ENCODE measurements around the gene PTTG1IP. TPM values are rescaled to one million over a fixed set of nuclear protein-coding genes. Genes with fewer than 3 reads are reported as not detected.

Gene PTTG1IP
- total and polyA plus RNA-seq, 2 of the 4 experiments (the other 2 are of a cell fraction) = 167 to 194 TPM

- in situ Hi-C loops (cut with MboI; ENCODE audit: low sequenced_read_pairs) = no loop called here
- intact Hi-C loops (cut with micrococcal nuclease) = no loop called here
- H3K27me3 ChIP-seq (ENCODE audit: control insufficient read depth, insufficient read depth, low read length) = peaks cover 29% of the 10 kb centered on the region
- H3K14ac ChIP-seq (replicated peaks; ENCODE audit: low read depth, low read length) = no peak overlapping the region
- no peak for DNase-seq
- H2AK5ac ChIP-seq (ENCODE audit: low read depth, low read length) = no peak overlapping the region
- H3K4me2 ChIP-seq (ENCODE audit: low read depth, low read length) = no peak overlapping the region
- H3K18ac ChIP-seq (ENCODE audit: low read depth, low read length) = no peak overlapping the region
- H4K8ac ChIP-seq (ENCODE audit: low read depth in 2 of 2, low read length in 2 of 2) = no peak overlapping the region
- H4K20me1 ChIP-seq (ENCODE audit: insufficient read depth, low read length) = no peaks in the 10 kb centered on the region
- no TSS peak for BruUV-seq (replicated peaks)
- H2BK120ac ChIP-seq (ENCODE audit: low read depth, low read length) = no peak overlapping the region
- peaks cover 5% of the 10 kb centered on the region; the same call in 1 of the 2 replicates for H3K4me1 ChIP-seq (ENCODE audit: control insufficient read depth, insufficient read depth, low read length)
- H3K9me1 ChIP-seq (ENCODE audit: insufficient read depth, low read length) = no peaks in the 10 kb centered on the region
- H4K5ac ChIP-seq (ENCODE audit: low read depth, low read length) = no peak overlapping the region
- 82% methylated on average over 4 of the region's 13 CpGs; no CpG with 5 or more reads in 1 of the 2 experiments for WGBS, 2 experiments (ENCODE audit: extremely low coverage in 2 of 2, insufficient read length in 1 of 2)
- TF ChIP-seq MAZ (IDR thresholded peaks at IDR 0.05; ENCODE audit: borderline replicate concordance, low read depth, low read length) (no peak), RFX5 (IDR thresholded peaks at IDR 0.05; ENCODE audit: low read depth, low read length) (no peak), MAFK (IDR thresholded peaks at IDR 0.05; ENCODE audit: low read depth, low read length) (no peak), RCOR1 (IDR thresholded peaks at IDR 0.05; ENCODE audit: insufficient replicate concordance, low read length) (no peak), MXI1 (IDR thresholded peaks at IDR 0.05; ENCODE audit: borderline replicate concordance, low read depth, low read length) (no peak), RAD21 (IDR thresholded peaks at IDR 0.05; ENCODE audit: low read length) (no peak), CEBPB (IDR thresholded peaks at IDR 0.05; ENCODE audit: low read depth, low read length) (no peak), POLR2A (IDR thresholded peaks at IDR 0.05; ENCODE audit: low read depth, low read length) (no peak), FOS (IDR thresholded peaks at IDR 0.05; ENCODE audit: low read depth, low read length) (no peak), USF2 (IDR thresholded peaks at IDR 0.05; ENCODE audit: low read depth, low read length) (no peak), SMC3 (IDR thresholded peaks at IDR 0.05; ENCODE audit: low read depth, low read length) (no peak), BHLHE40 (IDR thresholded peaks at IDR 0.05; ENCODE audit: low read depth, low read length) (no peak), NFE2L2 (IDR thresholded peaks at IDR 0.05; ENCODE audit: low read depth, low read length) (no peak), ELK1 (IDR thresholded peaks at IDR 0.05; ENCODE audit: borderline replicate concordance, low read depth, low read length) (no peak), CHD1 (IDR thresholded peaks at IDR 0.05; ENCODE audit: low read depth, low read length) (no peak)
- TF ChIP-seq, protein P1, sequence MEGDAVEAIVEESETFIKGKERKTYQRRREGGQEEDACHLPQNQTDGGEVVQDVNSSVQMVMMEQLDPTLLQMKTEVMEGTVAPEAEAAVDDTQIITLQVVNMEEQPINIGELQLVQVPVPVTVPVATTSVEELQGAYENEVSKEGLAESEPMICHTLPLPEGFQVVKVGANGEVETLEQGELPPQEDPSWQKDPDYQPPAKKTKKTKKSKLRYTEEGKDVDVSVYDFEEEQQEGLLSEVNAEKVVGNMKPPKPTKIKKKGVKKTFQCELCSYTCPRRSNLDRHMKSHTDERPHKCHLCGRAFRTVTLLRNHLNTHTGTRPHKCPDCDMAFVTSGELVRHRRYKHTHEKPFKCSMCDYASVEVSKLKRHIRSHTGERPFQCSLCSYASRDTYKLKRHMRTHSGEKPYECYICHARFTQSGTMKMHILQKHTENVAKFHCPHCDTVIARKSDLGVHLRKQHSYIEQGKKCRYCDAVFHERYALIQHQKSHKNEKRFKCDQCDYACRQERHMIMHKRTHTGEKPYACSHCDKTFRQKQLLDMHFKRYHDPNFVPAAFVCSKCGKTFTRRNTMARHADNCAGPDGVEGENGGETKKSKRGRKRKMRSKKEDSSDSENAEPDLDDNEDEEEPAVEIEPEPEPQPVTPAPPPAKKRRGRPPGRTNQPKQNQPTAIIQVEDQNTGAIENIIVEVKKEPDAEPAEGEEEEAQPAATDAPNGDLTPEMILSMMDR (conservative IDR thresholded peaks at IDR 0.05; ENCODE audit: low read depth, low read length) = no peak
- H3K36me3 ChIP-seq (ENCODE audit: control insufficient read depth, insufficient read depth, low read length) = no peaks in the 10 kb centered on the region
- H3K9me3 ChIP-seq (ENCODE audit: control insufficient read depth, insufficient read depth, low read length) = no peaks in the 10 kb centered on the region
- H4K91ac ChIP-seq (ENCODE audit: insufficient read depth, low read depth, low read length) = no peak overlapping the region
- H3K9ac ChIP-seq (ENCODE audit: low read depth, low read length) = no peak overlapping the region
- no peak overlapping the region for H2BK5ac ChIP-seq (ENCODE audit: low read depth, low read length, poor library complexity, severe bottlenecking)
- no peak overlapping the region for H3K4ac ChIP-seq (ENCODE audit: low read depth, low read length)
- ChIA-PET CTCF (no interaction called here), POLR2A (ENCODE audit: unreplicated experiment) (no interaction called here)
- H2BK20ac ChIP-seq (ENCODE audit: low read depth, low read length) = no peak overlapping the region
- no peak overlapping the region for H3K56ac ChIP-seq (ENCODE audit: extremely low read depth, insufficient read depth, low read length)
- dilution Hi-C loops (cut with HindIII; ENCODE audit: low sequenced_read_pairs, unreplicated experiment) = no loop called here
- no peak overlapping the region for H2BK15ac ChIP-seq (ENCODE audit: low read depth, low read length)
- no peak for ATAC-seq (ENCODE audit: low read depth)
- H3K23ac ChIP-seq (ENCODE audit: low read depth, low read length) = no peak overlapping the region
- H3K79me1 ChIP-seq (ENCODE audit: low read depth in 1 of 2, low read length in 2 of 2) = no peaks in the 10 kb centered on the region
- no peak overlapping the region for H2AFZ ChIP-seq (replicated peaks; ENCODE audit: low read length, poor library complexity)
- no peak overlapping the region for H3K4me3 ChIP-seq (ENCODE audit: insufficient read depth, low read depth, low read length)
- H3K27ac ChIP-seq (ENCODE audit: insufficient read depth, low read length) = no peak overlapping the region
- H2AK9ac ChIP-seq (replicated peaks; ENCODE audit: low read depth, low read length, poor library complexity) = no peak overlapping the region
Observed at GRCh38 chr21:44837537-44837936, 36.0 kb downstream of the PTTG1IP start.

Measured in IMR-90 (cell line).